ENCODE measurements around the gene ACOT11.

The ACOT11 gene

DNA sequence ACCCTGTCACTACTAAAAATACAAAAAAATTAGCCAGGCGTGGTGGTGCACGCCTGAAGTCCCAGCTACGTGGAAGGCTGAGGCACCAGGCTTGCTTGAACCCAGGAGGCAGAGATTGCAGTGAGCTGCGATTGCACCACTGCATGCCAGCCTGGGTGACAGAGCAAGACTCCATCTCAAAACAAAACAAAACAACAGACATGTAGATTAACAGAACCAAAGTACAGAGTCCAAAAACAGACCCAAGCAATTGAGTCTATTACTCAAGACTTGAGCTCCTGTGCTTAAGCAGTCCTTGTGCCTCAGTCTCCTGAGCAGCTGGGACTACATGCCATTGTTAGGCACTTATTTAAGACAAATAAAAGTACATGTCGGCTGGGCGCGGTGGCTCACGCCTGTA is 9.5 kb upstream of the ACOT11 start:
- no peak for DNase-seq

DNA sequence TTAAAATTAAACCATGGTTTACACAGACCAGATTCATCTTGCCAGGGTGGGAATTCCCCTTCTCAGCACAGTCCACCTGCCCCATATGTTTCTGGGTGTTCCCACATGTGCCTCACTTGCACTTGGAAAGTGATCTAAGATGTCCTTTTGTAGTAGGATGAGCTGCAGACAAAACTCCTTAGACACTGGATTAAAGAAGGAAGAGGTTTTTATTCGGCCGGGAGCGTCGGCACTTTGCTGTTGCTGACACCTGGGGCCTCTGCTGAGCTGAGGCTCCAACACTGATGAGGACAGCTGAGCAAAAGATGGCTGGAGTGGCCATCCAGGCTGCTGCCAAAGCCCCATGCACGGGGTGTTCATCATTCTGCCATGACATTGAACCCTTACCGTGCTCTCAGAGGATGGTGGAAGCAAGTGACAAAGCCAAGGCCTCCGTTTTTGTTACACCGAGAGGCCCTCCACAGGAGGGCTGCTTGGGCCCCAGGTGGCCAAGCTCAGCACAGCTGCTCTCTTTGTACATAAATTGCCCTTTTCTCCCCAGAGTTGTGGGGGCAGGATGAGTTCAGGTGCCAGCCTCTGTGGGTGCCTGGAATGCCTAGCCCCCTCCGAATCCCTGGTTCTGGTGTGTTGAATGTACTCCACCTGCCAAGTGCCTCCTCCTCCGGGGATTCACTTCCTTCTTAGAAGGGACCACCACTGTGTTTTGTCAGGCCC is 7.3 kb upstream of the ACOT11 start:
- DNase-seq = no peak

DNA sequence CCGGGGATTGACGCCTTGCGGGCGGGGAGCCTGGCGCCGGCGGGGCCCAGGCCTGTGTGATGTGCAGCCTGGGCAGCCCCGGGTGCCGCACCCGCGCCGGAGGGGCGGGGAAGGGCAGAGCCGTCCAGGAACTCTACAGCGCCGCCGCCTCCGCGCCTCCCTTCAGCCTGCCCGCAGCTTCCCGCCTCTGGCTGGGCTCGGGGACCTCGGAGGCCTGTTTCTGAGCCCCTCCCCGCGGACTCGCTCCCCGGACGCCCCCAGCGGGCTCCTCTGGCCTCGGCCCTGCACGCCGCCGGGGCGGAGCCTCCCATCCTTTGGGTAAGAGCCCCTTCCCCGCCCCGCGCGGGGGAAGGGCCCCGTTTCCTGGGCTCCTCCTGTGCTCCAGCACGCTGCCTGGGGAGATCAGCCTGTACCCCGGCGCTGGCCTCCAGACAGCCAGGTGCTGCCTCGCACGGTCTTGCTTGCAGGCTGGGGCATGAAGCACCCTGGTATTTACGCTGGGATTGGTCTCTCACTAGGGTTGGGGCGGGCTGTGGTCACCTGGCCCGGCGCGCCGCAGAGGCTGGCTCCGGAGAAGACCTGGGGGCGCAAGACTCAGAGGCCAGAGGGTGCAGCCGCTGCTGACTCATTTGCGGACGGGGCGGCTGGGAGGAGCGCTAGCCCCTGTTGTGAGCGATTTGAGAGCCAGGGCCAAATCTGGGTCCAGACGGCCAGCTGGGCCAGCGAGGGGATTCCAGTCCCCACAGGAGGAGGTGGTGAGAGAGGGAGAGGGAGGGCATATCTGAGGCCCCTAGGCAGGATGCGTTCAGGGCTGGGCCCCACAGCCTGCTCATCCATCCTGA is 5.7 kb upstream of the ACOT11 start:
- no peak for DNase-seq

DNA sequence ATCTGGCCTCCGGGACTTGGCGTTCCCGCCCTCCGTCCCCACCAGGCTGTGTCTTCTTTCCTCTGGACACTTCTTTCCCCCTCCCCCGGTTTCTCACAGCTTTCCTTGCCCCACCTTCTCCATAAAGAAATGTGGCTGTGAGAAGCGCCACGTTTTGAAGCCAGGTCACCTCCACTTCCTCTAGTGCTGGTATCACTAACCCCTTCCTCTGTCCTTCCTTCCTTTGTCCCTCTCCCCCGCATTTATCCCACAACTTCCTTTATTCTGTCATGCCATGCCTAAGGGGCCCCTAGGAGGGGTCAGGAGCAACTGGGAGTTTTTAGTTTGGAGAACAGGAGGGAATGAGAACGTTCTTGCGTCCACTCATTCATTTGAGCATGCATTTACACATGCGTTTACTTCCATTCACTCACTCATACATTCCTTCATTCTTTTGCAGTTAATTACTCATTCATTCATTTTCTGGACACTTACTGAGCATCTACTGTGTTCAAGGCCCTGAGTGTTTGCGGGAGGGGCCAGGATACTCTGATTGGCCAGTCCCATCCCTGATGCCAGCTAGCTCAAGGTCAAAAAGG is 5.0 kb upstream of the ACOT11 start:
- no peak for DNase-seq

DNA sequence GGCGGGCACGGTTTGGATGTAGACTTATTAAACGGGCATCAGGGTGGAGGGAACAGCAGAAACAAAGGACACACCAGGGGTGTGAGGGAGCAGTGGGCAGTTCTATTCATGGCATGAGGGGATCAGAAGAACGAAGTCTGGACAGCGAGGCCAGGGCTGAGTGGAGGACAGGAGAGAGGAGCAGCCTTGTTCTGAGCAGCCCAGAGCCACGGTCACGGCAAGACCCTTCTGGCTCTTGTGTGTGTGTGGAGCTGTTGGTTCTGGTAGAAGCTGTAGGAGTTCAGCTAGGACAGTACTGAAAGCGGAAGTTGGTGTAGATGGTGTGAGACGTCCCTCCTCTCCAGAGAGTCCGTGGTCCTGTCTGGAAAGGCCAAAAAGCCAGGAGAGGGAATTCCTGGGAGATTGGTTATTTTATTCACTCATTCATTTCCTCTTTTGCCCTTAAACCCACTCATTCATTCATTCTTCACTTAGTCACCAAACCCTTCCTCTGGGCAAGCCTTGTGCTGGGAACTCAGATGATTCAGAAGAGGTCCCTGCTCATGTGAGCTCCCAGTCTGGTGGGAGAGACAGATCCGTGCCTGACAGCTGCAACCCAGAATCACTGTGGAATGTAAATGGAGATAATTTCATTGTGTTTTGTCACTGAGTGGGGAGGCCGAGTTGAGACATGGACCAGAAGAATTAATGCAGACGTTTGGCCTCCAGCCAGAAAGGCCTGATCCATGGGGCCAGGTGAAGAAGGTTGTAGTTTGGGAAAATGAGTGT is 4.1 kb upstream of the ACOT11 start:
- DNase-seq = no peak

DNA sequence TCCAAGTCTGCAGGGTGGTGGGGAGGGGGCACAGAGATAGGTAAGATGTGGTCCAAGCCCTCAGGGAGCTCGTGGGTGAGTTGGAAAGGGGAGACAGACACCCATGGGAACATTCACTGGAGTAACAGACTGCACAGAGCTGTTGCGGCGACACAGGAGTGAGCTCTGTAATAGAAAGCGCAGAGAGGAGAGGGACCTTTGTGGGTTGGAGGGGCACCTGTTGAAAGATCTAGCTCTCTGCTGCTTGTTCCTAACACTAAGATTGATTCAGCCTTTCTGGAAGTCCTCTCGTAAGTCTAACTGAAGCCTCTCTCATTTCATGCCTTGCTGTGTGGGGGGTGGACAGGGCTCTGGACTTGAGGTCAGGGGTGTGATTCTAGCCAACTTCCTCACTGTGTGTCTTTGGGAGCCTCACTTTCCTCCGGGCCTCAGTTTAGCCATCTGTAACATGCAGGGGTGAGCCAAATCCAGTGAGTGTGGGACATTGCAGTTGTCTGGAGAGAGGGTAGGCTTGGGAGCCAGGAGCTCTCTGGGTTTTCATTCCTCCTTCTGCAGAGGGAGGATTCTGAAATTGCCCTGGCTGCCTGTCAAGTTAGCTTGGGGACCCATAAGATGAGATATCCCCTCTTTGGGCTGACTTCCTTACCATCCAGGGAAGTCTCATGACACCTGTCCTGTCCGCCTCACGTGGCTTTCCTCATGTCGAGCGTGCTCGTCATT is 2.0 kb upstream of the ACOT11 start:
- no peak for DNase-seq

DNA sequence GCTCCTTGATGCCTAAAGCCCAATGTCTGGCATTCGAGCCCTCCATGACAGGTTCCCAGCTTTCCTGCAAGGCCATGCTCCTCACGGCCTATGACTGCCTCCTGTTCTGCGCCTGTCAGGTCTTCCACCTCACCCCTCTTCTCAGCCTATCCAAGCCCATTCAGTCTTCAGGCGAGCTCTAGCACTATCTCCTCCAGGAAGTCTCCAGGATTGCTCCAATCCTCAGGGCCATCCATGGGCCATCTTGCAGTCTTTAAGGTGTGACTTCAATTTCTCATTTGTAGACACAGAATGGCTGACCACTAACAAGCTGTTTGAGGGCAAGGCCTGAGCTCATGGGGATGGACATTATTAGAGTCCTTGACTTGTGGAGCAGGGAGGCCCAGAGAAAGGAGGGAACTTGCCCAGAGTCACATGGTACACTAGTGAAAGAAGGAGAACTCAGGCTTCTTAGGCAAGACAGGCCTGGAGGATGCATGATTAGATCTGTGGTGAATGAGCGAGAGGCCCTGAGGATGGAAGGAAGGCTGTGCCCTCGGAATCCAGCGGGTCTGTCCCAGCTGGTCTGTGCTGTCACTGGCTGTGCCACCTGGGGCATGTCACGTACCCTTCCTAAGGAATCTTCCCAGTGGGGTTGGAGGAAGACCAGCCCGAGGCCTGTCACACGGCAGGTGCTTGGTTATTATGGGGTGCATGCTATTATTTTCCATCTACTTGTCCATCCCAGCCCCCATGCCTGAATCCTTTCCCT is 1.2 kb upstream of the ACOT11 start:
- no peak for DNase-seq

DNA sequence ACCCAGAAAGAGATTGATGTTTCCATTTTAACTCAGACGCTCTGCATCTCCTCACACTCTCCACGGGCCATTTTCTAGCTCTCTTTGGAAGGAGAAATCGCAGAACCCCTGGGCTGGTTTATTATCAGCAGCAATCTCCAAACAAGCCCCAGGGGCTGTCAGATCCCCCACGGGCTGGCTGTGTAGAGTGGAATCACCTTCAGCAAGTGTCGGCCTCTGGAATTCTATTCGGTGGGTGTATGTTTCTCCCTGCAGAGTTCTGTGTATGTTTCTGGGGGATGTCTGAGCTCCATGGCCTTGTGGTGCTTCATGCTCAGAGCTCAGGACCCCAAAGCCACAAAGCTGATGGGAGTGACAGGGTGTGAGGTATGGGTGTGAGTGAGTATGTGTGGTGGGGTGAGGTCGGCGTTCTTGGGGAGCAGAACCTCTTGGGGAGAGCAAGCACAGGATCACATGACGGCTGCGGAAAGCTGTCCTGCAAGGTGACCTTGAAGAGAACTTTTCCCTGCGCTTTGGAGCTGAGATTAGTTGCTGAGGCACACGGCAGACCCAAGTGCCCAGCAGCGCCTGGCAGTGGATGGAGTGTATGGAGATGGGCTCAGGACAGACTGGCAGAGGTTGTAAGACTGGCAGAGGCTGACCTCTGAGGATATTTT is 489 bp downstream of the ACOT11 start:
- DNase-seq = no peak

DNA sequence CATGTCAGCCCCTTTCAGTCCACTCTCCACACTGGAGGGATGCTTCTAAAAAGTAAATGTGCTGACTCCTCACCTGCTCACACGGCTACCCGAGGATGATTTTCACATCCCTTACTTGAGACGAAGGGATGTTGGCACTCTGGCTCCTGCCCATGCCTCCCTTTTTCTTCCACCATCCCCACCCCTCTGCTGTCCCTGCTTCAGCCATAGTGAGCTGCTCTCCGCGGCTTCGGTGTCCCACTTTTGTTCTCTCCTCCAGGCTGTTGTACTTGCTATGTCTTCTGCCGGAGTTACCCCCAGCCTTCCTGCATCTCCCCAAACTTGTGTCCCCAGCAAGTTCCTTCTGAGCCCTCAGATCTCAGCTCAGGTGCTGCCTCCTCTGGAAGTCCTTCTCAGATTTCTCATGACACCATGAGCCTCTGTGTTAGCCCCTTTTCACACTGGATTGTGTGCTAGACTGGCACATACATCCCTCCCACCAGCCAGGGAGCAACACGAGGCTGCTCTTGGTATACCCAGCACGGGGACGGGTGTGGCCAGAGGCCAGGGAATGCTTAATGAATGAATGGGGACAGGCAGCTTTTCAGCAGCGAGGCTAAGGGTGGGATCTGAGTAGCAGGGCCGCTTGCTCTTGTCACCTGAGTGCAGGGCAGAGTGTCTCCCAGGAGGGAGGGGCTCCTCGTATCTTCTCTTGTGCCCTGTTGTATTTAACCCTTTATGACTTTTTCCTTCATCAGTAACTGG is 1.3 kb downstream of the ACOT11 start:
- DNase-seq = no peak

DNA sequence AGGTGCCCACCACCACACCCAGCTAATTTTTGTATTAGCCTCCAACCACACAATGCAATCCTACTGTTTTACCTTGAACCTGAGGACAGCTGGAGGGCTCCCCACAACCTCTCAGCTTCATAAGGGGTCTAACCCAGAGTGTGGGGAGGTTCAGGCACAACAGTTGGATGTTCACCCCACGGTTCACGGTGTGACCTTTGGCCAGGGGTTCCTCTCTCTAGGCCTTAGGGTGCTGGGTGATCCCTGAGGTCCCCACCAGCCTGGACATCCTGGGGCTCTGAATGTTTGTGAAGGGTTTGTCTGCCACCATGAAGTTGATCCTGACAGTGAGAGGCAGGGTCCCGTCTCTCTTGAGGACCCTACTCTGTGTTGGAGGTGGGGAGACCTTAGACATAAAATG is 3.9 kb downstream of the ACOT11 start:
- no peak for DNase-seq

DNA sequence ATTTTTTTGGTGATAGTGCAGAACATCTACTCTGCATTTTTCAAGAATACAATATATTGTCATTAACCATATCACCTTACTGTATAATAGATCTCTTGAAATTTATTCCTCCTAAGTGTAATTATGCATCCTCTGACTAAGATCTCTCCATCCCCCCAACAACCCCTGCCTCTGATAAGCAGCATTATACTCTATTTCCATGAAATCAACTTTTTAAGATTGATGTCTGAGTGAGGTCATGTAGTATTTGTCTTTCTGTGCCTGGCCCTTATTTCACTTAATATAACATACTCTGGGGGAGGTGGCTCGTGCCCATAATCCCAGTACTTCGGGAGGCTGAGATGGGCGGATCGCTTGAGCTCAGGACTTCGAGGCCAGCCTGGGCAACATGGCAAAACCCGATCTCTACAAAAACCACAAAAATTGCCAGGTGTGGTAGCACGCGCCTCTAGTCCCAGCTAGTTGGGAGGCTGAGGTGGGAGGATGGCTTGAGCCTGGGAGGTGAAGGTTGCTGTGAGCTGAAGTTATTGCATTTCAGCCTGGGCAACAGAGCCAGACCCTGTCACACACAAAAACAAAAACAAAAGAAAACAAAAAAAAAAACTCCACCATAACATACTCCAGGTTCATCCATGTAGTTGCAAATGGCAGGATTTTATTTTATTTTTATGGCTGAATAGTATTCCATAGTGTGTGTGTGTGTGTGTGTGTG is 5.7 kb downstream of the ACOT11 start:
- no peak for DNase-seq

DNA sequence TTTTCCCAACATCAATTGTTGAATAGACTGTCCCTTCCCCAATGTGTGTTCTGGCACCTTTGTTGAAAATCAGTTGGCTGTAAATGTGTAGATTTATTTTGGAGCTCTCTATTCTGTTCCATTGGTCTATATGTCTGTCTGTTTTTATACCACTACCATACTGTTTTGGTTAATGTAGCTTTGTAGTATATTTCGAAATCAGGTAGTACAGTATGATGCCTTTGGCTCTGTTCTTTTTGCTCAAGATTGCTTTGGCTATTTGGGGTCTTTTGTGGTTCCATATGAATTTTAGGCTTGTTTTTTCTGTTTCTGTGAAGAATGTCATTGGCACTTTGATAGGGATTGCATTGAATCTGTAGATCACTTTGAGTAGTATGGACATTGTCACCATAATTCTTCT is 8.1 kb downstream of the ACOT11 start:
- DNase-seq = no peak

DNA sequence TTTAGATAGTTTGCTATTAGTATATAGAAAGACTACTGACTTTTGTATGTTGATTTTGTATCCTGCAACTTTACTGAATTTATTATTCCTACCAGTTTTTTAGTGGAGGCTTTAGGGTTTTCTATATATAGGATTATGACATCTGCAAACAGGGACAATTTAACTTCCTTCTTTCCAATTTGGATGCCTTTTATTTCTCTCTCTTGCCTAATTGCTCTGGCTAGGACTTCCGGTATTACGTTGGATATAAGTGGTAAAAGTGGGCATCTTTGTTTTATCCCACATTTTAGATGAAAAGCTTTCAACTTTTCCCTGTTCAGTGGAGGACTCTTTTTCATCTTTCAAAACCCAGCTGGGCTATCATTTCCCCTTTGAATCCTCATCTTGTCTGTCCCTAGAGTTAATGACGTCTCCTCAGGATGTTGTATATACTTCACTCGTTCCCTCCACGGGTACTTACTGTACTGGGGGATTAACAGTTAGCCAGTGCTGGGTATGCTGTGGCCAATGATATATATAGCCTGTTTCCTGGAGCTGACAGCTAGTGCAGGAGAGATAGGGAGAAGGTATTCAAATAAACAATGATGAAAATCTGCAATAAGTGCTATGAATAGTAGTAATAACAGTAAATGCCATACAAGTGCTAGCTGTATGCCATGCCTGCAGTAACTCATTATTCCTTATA is 9.8 kb downstream of the ACOT11 start:
- DNase-seq = no peak

DNA sequence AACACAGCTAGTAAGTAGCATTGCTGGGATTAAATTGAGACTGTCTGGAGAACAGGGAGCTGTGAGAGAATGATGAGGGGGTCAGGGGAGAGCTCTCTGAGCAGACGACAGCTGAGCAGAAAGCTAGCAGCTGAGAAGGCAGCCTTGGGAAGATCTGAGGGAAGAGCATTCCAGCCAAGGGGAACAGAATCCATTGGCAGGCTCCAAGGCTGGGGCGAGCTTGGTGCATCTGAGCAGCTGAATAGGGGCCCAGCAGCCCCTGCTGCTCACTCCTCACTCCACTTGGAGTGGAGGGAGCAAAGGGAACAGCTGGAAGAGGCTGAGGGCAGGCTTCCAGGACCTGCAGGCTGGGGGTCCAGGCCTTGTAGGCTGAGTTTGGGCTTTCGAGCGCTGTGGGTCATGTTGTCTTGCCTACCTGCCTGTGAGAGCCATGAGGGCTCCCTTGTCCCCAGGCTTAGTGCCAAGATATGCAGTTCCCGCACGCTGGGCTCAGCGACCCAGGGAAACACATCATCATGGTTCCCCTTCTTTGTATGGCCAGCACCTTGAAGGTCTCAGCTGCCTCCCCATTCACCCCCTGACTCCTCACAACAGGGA is 10.5 kb downstream of the ACOT11 start:
- peak in 1 of 2 experiments; percentile 83 for DNase-seq

DNA sequence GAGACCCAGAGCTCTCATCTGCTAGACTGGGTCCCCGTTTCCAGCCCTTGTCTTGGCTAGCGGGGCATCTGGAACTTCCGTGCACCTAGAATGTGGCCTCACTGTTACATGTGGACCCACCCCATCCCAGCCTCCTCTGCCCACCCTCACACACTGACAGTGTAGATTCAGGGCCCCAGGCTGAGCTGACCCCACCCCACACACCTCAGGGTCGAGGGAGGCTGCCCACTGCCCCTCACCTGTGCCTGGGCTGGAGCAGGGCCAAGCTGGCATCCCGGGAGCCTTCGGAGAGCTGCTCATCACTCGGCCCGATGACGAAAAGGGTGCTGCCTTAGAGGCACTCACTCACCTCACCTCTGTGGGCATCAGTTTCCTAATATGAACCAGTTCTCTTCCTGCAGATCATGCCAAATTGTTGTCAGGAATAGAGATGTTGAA is 11.1 kb downstream of the ACOT11 start:
- DNase-seq = peak in 1 of 2 experiments; percentile 19

DNA sequence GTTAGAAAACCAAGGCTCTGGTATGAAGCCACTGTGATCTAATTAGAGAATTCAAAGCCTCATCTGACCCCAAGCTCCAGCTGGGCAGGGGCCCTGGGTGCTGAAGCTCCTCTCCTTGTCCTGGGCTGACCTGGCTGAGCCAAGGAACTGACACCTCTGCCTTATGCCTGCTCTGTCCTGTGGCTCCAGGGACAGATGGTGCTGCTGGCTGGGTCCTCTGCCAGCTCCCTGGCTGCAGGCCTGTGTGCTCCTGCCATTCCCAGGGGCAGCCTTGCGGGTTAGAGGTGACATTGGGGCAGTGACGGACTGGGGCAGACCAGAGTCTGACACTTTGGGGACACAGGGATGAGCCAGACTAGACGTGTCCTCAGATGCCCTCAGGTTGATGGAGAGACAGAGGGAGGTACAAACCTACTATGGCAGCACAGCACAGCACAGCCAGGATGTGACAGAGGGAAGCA is 11.8 kb downstream of the ACOT11 start:
- peak in 1 of 2 experiments; percentile 65 for DNase-seq

DNA sequence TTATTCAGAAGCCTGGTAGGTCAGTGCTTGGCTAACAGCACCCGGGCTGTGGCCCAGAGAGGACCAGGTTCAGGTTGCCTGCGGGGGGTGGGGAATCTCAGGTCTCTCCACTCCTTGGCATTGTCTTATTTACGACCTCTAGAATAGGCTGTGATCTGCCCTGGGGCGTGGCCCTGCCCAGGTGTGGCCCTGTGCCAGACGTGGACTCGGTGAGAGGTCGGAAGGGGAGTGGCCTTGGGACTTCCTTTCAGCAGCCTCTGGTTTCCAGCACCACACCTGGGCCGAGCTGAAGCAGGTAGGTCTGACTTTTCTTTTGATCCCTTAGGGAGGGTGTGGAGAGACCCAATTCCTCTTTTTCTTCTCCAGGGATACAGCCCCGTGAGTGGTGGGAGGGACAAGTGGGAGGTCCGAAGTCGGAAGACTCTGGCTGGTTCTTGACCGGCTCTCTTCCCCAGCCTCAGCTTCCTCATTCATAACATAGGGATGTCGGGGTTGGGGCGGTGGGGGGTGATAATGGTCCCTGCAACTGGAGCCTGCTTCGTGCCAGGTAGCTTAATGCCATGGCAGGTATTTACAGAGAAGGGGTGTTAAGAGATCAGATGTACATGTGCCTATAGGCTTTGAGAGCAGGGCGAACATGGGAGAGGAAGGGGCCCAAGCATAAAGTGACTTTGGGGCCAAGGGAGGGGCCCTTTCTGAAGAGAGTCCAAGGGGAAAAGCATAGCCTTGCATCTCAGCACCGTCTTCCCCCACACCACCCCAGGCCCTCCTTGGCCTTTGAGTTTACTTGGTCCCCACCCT is 16.5 kb downstream of the ACOT11 start:
- no peak for DNase-seq

DNA sequence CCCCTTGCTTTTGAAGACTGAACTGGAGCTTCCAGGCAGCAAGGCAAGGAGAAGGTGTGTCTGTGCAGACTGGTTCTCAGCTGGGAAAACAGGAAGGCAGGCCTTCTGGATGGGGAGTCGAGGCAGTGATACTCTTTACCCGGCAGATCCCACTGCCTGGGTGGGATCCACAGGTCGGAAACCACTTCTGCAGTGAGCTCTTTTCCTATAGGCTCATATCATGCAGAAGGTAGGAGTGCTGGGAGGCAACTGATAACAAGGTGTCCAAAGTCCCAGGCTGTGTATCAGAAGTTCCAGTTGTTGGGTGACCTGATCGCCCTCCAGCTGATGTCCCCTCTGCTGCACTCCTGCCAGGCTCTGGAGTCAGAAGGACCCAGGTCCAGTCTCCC is 17.1 kb downstream of the ACOT11 start:
- DNase-seq = no peak
